ENCODE data around the gene SLC35F1.

The SLC35F1 gene

GRCh38 chr6:118317581-118318563 lies 410.8 kb downstream of the SLC35F1 start:
- H3K27ac ChIP-seq (ENCODE audit: extremely low read depth, low read depth, low read length), result no peak overlapping the region
- peaks cover 10% of the 10 kb centered on the region; the same call in 1 of the 2 replicates for H3K4me1 ChIP-seq (ENCODE audit: control insufficient read depth, insufficient read depth, low read length)
- TF ChIP-seq GFI1B (tag by site-specific recombination; IDR thresholded peaks at IDR 0.05) (0 out of 2 replicates have a peak, but pooled peaks have one; percentile 36), KLF16 (tag by site-specific recombination; IDR thresholded peaks at IDR 0.05) (no peak), ZNF335 (tag by site-specific recombination; conservative IDR thresholded peaks at IDR 0.05) (no peak), BCL11A (tag by site-specific recombination; IDR thresholded peaks at IDR 0.05; ENCODE audit: low read depth) (no peak), ZNF660 (tag by site-specific recombination; IDR thresholded peaks at IDR 0.05) (no peak), ZNF211 (tag by site-specific recombination; IDR thresholded peaks at IDR 0.05; ENCODE audit: low read depth) (no peak), ZNF174 (tag by site-specific recombination; IDR thresholded peaks at IDR 0.05) (no peak), ZNF350 (tag by site-specific recombination; IDR thresholded peaks at IDR 0.05) (no peak), ZBTB17 (tag by site-specific recombination; IDR thresholded peaks at IDR 0.05) (no peak), FEZF1 (tag by site-specific recombination; IDR thresholded peaks at IDR 0.05) (peak; percentile 62)
- TF ChIP-seq, protein P1, sequence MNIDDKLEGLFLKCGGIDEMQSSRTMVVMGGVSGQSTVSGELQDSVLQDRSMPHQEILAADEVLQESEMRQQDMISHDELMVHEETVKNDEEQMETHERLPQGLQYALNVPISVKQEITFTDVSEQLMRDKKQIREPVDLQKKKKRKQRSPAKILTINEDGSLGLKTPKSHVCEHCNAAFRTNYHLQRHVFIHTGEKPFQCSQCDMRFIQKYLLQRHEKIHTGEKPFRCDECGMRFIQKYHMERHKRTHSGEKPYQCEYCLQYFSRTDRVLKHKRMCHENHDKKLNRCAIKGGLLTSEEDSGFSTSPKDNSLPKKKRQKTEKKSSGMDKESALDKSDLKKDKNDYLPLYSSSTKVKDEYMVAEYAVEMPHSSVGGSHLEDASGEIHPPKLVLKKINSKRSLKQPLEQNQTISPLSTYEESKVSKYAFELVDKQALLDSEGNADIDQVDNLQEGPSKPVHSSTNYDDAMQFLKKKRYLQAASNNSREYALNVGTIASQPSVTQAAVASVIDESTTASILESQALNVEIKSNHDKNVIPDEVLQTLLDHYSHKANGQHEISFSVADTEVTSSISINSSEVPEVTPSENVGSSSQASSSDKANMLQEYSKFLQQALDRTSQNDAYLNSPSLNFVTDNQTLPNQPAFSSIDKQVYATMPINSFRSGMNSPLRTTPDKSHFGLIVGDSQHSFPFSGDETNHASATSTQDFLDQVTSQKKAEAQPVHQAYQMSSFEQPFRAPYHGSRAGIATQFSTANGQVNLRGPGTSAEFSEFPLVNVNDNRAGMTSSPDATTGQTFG (tag by site-specific recombination; IDR thresholded peaks at IDR 0.05; ENCODE audit: borderline replicate concordance), result no peak
- H3K4me3 ChIP-seq (ENCODE audit: low read depth, low read length), result no peak overlapping the region
- H3K36me3 ChIP-seq (ENCODE audit: control insufficient read depth in 2 of 2, insufficient read depth in 1 of 2, low read length in 2 of 2), result no peaks in the 10 kb centered on the region
- POLR2A ChIA-PET, result interaction anchor here (0.6 kb wide), 1 partner anchor 728 kb away, joined by 4 read pairs; no protein-coding TSS in a partner anchor
- H3K9me3 ChIP-seq (ENCODE audit: control insufficient read depth, insufficient read depth, low read depth, low read length), result no peaks in the 10 kb centered on the region
- CTCF ChIA-PET, result interaction anchor here (0.7 to 3.0 kb wide), 2 partner anchors 35 to 209 kb away, joined by 4 to 7 read pairs; no protein-coding TSS in a partner anchor

DNA sequence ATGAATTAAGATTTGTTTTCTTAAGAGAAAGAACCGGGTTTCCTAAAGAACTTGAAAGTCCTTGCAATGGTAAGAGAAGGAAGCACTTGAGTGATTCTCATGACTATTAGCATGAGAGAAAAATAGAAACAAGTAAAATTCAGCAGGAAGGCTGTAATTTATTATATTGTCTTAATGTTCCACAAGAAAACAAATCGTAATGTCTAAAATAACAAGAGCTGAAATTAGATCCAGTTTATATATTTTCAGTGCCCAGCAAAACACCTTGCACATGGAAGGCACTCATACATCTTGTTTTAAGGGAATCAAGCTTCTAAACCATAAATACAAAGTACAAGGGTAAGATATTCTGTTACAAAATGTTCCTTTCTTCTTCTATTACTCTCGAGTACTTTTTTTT lies 411.6 kb downstream of the SLC35F1 start:
- CTCF ChIA-PET, result interaction anchor here (1.3 to 3.0 kb wide), 2 partner anchors 35 to 791 kb away, joined by 5 to 7 read pairs; no protein-coding TSS in a partner anchor
- POLR2A ChIA-PET, result interaction anchor here (0.6 kb wide), 1 partner anchor 729 kb away, joined by 4 read pairs; no protein-coding TSS in a partner anchor
- no peaks in the 10 kb centered on the region for H3K9me3 ChIP-seq (ENCODE audit: control insufficient read depth, insufficient read depth, low read depth, low read length)
- no peak overlapping the region for H3K4me3 ChIP-seq (ENCODE audit: low read depth, low read length)
- H3K36me3 ChIP-seq (ENCODE audit: control insufficient read depth in 2 of 2, insufficient read depth in 1 of 2, low read length in 2 of 2), result no peaks in the 10 kb centered on the region
- H3K4me1 ChIP-seq (ENCODE audit: control insufficient read depth, insufficient read depth, low read length), result peaks cover 10% of the 10 kb centered on the region; the same call in 1 of the 2 replicates
- no peak overlapping the region for H3K27ac ChIP-seq (ENCODE audit: extremely low read depth, low read depth, low read length)
- no peak for TF ChIP-seq ZNF488 (tag by site-specific recombination; IDR thresholded peaks at IDR 0.05)
- no peak for TF ChIP-seq ZNF830 (tag by site-specific recombination; IDR thresholded peaks at IDR 0.05; ENCODE audit: low read depth)
- TF ChIP-seq FEZF1 (tag by site-specific recombination; IDR thresholded peaks at IDR 0.05), result peak; percentile 58; the same call in 1 of the 2 replicates
- no peak for TF ChIP-seq GLIS2 (tag by site-specific recombination; IDR thresholded peaks at IDR 0.05)
- TF ChIP-seq ZIC2 (tag by site-specific recombination; IDR thresholded peaks at IDR 0.05), result no peak
- TF ChIP-seq ZNF175 (tag by site-specific recombination; IDR thresholded peaks at IDR 0.05), result no peak
- no peak for TF ChIP-seq ZNF518A (tag by site-specific recombination; conservative IDR thresholded peaks at IDR 0.05; ENCODE audit: low read depth)
- no peak for TF ChIP-seq ZNF561 (tag by site-specific recombination; IDR thresholded peaks at IDR 0.05; ENCODE audit: borderline replicate concordance)
- peak; percentile 64; the same call in 1 of the 2 replicates for TF ChIP-seq ZNF843 (tag by site-specific recombination; IDR thresholded peaks at IDR 0.05)
- no peak for TF ChIP-seq ZNF76 (tag by site-specific recombination; IDR thresholded peaks at IDR 0.05; ENCODE audit: borderline replicate concordance, low read depth)
- peak; percentile 77; the same call in 1 of the 2 replicates for TF ChIP-seq BCL11A (tag by site-specific recombination; IDR thresholded peaks at IDR 0.05; ENCODE audit: low read depth)
- TF ChIP-seq KLF10 (tag by site-specific recombination; IDR thresholded peaks at IDR 0.05), result no peak
- no peak for TF ChIP-seq ZNF544 (tag by site-specific recombination; IDR thresholded peaks at IDR 0.05)
- peak; percentile 14; the same call in 1 of the 2 replicates for TF ChIP-seq OSR2 (tag by site-specific recombination; IDR thresholded peaks at IDR 0.05)
- no peak for TF ChIP-seq ZNF157 (tag by site-specific recombination; IDR thresholded peaks at IDR 0.05)
- TF ChIP-seq ZNF416 (tag by site-specific recombination; IDR thresholded peaks at IDR 0.05), result no peak
